Stimulated activated CD4-positive, alpha-beta T cell treated with anti-CD3 and anti-CD28 coated beads, Interleukin-4, amount 100 ng/mL, for 24 hours (primary cell): ENCODE measurements around the gene CYSTM1.
A peak's percentile ranks its signal among the peaks of the same experiment; 100 is the strongest.

Source experiments
- DNase-seq: peaks from one replicate; pipeline ENCODE4 v3.0.0-alpha.2; 2020

Gene CYSTM1

DNA sequence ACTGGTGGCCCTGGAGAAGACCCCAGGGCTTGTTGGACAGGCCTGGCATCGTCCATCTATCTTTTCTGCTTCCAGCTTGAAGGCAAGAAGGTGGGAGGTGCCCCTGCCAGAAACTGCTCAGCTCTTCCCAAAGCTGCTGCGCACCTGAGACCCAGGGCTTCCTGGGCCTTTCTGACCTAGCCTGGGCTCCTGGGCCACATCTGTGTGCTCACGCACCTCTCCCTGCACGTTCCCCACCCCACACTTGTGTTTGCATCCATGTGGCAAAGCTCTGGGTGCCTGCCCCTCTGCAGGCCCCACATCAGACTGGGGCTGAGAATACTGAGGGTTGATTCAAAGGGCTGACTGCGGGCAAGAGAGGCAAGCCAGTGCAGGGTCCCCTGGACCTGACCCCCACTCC lies 64.5 kb downstream of the CYSTM1 start:
- DNase-seq: no peak

DNA sequence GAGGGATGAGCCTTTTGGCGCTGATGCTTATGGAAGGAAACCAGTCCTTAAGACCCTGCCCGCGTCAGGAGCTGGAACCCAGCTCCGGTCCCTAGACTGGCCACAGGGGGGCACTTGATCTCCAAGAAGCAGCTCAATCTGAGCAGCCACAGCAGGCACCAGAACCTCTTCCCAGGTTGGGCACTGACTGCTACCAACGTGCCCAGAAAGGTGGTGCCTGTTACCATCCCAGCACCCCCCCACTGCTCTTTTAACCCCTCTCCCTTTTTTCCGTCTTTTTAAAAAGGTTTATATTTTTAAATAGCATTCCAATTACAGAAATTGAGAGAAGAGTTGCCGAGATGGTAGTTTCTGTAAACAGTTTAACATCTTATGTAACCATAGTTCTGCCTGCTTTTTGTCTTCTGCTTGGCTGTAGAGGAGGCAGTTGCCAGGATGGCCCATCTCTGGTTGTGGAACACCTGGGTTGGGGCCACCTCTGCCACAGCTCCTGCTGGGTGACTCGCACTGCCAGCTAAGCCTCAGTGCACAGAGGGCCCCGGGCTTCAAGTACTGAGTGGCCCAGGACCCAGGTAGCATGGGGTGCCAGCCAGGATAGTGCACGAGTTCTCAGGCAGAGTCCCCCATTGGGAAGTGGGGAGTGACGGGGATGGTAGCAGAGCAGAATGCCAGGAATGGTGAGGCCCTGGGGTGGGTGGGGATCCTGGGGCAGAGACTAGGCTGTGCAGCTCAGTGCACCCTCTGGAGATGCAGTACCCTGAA lies 65.1 kb downstream of the CYSTM1 start:
- DNase-seq: peak; percentile 68

DNA sequence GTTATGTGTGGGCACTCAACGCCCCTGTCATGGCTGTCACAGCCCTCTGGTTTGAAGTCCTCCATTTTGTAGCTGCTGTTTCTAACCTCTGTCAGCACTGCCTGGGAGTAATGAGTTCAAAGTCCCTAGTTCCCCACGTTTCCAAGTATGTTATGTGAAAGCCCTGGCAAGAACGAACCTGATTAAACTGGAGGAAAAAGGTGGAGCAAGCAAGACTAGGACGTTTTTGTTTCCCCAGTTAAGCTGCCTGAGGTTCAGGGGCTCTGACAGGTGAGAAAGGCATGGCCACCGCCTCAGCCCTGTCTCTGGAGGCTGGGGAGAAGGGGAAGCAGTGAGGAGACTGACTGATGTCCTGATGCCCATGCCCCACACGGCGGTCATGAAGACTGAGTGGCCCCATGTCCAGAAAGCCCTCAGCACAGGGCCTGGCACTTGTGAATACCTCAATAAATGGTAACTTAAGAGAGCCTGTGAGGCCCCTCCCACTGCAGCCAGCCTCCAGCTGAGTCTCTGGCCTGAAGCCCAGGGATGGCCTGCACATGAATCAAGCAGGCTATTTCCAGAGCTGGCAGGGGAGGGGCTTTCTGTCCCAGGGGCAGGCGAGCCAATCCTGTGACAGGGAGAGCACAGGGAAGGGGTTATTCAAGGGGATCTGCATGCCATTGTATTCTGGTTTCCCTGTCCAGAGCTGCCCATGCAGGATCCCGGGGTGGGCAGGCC lies 66.2 kb downstream of the CYSTM1 start:
- no peak for DNase-seq

DNA sequence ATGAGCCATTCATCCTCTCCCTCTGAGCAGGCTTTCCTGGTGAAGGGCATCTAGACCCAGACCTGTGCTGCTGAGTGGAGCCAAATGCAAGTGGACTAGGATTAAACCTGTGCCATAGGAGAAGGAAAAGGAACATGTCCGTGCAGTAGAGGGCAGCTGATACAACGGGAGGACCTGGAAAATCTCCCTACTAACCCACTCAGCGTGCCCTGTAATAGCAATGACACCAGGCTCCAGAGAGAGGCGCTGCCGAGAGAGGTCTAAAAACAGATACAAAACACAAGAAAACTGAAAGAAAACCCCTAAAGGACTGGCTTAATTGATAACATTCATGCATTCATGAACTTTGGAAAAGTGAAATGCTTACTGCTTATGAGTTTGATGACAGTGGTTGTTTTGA lies 67.1 kb downstream of the CYSTM1 start:
- DNase-seq: no peak

DNA sequence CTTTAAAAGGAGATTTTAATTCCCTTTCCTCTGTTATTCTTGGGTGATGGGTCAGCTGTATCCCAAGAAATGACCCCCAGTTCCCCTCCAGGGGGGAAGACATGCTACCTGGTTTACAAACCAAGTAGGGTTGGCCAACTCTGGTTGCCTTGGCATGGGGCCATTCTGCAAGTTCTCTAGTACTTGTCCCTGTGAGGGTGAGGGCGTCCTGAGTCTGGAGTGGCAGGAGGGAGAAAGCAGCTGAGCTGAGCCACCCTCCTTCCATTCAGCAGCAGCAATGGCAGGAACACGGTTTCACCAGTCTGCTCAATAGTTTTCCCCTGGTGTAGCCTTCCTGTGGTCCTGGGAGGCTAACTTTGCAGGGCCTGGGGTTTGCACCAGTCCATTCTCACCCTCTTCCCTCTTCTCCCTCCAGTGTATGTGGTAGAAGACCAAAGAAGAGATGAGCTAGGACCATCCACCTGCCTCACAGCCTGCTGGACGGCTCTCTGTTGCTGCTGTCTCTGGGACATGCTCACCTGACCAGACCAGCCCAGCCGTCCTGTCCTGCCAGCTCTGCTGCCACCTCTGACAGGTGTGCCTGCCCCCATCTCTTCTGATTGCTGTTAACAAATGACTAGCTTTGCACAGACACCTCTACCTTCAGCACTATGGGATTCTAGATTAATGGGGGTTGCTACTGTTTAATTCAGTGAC lies 68.0 kb downstream of the CYSTM1 start:
- no peak for DNase-seq

DNA sequence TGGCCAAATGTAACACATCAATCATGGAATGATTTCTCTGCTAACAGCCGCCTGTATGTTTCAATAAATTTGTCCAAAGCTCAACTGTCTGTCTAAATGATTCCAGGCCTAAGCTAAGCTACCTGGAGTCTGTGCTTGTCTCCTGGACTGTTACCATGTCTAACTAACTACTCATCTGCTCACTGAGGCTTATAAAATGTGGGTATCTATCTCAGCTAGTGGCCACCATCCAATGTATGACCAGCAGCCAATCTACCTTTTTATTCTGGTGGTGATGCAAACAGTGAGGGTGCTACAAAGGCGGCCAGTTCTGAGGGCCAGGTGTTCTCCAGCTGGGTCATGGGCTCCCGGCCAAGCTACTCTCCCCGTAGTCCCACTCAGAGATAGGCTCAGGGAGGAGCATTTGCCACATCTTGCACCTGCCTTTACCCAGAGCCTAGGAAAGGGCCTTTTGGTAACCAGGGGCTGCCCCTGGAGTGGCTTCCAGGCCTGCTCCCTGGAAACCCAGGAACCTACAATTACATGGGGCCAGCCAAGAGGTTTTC lies 68.8 kb downstream of the CYSTM1 start:
- DNase-seq: no peak

DNA sequence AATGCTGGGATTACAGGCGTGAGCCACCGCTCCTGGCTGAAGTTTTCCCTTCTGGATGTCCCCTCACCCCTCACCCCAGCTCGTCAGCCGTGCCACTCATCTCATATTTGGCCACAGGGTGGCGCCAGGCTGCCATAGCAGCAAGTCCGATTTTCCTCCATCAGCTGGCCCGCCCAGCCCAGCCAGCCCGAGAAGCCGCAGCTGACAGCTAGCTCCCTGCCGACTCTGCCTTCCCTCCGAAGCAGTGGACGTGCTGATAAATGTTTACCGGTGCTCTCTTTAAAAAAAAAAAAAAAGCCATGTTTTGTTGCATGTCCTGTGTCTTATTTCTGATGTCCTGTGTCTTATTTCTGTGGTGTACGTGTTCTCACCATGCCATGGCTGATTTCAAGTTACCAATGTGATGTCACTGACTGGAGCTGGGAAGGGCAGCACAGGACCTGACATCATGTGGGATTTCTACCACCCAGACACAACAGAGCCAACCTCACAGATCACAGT lies 69.6 kb downstream of the CYSTM1 start:
- DNase-seq: peak; percentile 84

DNA sequence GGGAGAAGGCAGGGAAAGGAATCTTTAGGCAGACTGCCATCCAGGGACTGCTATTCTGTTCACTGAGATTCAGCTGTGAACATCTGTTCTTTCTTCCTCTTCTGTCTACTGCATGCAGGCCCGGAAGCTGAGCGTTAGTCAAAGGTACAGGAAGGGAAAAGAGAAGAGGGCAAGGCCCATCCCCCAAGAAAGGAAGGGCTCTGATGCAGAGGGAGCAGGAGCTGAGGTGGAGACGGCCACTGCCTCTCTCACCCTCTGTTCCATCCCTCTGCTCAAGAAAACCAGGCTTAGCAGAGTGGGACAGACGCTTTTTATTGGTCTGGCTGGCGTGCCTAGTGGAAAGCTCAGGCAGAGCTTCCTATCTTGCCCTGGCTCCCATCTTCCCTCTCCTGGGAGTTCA lies 70.4 kb downstream of the CYSTM1 start:
- no peak for DNase-seq

DNA sequence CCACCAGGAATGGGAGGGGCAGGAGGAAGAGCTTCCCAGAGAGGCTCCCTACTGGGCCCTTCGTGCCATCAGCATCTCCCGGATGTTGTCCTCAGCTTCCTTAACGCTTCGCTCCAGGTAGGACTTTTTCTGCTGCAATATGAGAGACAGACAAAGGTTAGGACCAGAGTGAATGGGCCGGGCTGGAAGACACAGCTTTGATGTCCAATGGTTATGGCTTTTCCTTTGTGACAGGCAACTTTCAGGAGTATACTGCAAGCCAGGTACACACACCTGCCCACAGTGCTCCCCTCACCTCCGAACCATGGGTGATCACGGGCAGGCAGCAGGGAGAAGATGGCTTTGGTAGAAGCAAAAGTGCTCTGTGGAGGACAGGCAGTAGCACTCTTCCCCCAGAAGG lies 70.9 kb downstream of the CYSTM1 start:
- no peak for DNase-seq

DNA sequence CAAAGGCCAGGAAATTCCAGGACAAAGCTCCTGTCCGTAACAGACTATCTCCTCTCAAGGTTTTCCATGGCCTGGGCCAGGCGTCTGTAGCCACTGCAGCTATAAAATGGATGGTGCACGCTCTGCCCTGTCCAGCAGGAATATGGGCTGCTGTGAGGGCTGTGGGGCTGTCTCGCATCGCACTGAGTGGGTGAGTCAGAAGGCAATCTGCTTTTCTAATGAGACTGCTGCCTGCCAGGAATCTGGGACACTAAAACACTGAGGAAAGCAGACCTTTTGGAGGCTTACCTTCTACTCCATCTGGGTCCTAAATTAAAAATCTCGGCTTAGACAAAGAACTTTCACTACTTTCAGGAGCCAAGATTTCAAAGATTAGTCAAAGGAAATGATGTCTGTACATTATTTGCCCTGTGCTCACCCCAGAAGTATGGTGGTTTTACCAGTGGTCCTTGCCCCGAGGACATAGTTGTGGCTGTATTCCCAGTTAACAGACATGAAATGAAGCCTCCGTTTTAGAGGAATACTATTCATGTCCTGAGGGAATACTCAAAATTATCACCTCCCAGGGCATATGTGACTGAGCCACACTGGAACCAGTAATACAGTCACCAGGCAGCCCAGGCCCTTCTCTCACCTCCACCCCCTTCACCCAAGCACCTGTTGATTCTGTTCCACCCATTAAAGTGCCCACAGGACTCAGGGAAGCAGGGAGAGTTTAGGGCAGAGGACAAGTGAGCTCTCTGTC lies 71.6 kb downstream of the CYSTM1 start:
- DNase-seq: no peak

DNA sequence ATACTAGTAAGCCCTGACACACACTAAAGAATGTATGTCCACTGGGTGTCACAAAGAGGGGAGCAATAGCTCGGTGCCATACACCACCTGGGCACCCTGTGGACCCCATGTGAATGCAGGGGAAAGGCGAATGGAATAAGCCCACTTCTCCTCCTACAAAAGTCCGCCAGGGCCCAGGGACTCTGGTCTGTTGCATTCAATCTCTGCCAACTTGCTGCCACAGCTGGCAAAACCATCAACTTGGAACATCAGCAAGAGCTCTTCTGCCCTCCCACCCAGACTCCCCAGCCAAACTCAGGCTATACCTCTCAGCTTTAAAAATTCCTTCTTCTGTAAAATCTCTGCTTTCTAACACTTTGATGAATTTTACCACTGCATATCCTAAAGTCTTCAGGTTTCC lies 73.4 kb downstream of the CYSTM1 start:
- no peak for DNase-seq

DNA sequence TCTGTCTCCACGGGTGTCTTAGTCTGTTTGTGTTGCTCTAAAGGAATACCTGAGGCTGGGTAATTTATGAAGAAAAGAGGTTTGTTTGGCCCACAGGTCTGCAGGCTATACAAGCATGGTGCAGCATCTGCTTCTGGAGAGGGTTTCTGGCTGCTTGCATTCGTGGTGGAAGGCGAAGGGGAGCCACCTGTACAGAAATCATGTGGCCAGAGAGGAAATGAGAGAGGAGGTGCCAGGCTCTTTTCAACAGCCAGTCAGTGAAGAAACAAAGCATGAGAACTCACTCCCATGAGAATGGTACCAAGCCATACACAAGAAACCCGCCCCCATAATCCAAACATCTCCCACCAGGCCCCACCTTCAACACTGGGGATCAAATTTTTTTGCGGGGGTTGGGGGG lies 74.5 kb downstream of the CYSTM1 start:
- no peak for DNase-seq

DNA sequence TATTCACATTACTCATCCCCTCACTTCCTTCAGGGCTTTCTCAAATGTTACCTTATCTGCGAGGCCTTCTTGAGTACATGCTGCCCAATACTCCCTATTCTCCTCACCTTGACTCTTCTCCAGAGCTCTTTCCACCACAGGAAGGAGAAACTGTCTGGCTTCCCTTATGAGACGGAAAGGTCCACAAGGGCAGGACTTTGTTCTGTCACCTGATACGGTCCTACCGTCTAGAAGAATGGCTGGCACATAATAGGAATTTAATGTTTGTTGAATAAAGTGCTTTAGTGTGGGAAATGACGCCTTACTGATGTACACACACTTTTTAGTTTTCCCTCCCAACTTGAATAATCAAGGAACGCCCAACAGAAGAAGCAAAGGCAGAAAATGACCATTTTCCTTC lies 75.4 kb downstream of the CYSTM1 start:
- DNase-seq: no peak

DNA sequence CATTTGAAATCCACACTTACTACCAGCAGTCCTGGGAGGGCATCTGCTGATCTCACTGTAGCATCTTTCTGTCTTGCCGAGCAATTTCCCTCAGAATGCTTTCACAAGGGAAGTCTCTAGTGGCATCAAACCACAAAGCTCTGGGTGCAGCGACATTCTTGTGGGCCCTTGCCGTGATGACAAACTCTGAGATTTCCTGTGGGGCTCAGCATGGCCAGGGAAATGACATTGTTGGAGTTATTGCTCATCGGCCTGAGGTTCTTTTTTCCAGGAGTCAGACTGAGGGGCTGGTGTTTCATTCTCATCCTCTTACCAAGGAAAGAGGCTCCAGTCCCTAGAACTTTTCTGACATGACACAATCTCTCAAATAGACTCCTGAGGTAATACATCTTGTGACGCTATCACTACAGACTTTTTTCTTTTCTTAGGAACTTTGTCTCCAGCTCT lies 76.6 kb downstream of the CYSTM1 start:
- DNase-seq: peak; percentile 74

DNA sequence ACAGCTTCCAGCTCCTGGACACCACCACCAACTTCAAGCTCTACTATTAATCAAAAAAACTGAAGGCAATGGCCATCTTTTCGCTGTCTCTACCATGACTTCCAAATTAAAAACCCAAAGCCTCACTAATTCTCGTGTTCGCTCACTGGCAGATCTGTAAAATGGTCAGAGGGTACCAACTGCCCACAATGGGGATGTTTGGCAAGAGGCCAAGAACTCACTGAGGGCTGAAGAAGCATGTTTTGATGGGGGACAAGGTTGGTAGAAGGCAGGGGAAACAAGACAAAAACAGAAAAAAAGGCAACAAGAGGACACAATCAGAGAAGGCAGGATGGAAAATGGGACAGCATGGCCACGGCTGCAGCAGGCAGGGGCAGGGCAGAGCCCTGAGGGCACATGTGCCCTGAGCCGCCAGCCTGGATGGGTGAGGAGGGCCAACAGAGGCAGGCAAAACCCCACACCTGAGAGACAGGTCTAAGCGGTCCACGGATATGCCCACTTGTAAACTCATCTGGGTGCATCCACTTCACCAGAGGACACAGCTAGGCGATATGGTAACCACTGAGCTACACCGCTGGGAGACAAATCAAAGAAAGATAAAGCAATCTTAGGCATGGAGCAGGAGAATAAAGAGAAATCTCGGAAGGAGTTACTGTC lies 77.6 kb downstream of the CYSTM1 start:
- no peak for DNase-seq

DNA sequence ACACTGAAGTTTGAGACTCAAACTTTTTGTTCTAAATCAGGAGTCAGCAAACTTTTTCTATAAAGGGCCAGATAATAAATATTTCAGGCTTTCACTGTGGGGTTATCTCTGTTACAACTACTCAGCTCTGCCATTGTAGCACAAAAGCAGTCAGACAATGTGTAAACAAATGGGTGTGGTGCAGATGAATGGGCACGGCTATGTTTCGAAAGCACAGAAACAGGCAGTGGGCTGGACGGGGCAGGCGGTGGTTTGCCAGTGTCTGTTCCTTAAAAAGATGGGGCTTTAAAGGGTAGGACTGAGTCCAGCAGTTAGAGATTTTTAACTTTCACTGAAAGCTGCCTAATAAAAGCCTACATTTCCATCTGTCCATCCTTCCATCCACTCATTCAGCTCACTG lies 79.0 kb downstream of the CYSTM1 start:
- no peak for DNase-seq

DNA sequence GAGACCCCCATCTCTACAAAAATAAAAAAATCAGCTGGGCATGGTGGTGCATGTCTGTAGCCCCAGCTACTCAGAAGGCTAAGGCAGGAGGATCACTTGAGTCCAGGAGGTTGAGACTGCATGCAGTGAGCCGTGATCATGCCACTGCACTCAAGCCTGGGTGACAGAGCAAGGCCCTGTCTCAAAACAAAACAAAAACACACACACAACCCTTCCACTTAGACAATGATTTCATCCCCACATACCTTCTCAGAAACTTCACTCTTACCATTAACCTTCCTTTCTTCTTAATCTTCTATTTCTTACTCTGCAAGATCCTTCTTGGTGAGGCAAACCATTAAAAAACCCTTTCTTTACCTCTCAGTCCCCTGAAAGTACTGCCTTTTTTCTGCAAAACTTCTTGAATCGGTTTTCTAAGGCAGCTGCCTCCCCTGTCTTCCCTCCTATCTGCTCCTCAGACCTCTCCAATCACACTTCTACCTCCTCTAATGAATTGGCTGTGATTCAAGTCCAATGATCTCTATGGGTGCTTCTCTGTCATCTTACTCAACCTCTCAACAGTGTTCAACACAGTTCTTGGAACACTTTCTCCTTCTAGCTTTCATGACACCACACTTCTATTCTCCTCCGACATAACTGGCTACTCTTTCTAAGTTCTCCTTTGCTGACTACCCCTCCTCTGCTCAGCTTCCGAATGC lies 80.6 kb downstream of the CYSTM1 start:
- no peak for DNase-seq

DNA sequence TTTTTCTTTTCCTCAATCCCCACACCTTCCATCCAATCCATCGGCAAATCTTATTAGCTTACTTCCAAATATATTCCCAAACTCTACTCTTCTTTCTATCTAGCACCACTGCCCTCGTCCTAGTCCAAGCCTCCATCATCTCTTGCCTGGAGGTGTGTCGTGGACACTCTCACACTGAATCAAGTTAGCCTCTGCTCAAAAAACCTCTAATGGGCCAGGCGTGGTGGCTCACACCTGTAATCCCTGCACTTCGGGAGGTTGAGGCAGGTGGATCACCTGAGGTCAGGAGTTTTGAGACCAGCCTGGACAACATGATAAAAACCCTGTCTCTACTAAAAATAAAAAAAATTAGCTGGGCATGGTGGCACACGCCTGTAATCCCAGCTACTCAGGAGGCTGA lies 81.7 kb downstream of the CYSTM1 start:
- no peak for DNase-seq

DNA sequence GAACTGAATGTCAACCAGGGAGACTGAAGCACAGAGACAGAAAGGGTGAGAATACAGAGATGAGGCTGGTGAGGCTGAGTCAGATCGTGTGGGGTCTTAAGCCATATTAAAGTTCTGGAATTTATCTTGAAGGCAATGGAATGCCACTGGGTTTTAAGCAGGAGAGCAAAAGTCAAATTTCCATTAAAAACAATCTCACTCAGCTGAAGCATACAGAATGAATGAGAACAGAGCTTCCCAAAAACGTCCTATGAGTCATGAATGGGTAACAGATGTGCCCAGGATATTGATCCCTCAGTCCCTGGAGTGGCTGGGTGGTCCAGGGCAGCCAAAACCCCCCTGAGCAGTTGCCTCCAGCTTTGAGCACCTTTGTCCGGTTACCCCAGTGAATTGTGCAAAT lies 83.0 kb downstream of the CYSTM1 start:
- no peak for DNase-seq

DNA sequence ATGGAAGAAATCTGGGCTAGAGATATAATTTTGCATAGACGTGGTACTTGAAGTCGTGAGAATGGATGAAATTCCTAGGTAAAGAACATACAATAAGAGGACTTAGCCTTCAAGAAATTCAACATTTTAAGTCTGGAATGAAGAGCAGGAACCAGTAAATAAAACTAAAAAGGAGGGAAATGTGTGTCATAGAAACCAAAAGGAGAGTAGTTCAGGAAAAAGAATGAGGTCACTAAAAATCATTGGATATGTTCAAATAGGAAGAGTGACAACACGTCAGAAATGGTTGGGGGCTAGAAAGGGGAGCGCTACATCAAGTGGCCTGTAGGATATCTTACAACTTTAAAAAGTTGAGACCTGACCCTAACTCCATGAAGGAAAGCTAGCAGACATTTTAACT lies 83.9 kb downstream of the CYSTM1 start:
- no peak for DNase-seq

DNA sequence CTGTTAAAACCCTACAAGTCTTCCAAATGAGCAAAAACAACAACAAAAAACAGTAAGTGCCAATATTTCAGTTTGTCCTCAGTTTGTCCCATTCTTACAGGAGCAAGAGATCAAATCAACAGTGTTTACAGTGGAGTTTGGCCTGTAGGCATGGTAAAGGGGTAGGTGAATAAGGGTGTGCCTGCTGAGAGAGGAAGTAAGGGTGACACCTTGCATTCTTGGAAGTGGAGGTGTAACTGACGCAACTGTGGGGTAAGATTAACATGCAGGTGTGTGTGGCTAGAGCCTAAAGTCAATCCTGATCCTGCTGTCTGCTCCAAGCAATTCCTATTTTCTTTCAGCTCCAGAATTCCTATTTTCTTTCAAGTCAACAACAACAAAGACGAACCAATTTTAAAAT lies 84.5 kb downstream of the CYSTM1 start:
- DNase-seq: no peak
